DMS53 treated with DMSO at 0.1 percent for 48 hours (cell line): ENCODE measurements around the gene PSME3IP1.

Experiments used
- DNase-seq: peaks from one replicate; lab custom pipeline; 2025; ENCODE audit not compliant: unreplicated experiment; lab: John Stamatoyannopoulos, UW

Gene PSME3IP1

DNA sequence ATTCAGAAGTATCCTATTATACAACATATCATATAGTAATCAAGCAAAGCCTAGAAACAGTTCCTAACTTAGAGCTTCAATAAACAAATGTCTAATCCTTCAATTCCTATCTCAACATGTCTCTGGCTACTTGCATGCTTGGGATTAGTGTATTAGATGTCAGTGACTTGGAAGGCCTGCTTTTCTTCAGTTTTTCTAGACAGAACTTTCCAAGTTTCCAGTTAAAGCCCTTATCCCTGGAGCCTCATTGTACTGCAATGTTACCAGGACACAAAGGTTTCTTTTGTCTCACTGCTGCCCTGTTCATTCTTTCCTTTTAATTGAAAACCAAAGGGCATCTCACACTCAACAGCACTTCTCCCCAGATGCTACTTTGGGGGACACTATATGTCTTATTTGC, 16.5 kb downstream of the PSME3IP1 start:
- DNase-seq: no peak

DNA sequence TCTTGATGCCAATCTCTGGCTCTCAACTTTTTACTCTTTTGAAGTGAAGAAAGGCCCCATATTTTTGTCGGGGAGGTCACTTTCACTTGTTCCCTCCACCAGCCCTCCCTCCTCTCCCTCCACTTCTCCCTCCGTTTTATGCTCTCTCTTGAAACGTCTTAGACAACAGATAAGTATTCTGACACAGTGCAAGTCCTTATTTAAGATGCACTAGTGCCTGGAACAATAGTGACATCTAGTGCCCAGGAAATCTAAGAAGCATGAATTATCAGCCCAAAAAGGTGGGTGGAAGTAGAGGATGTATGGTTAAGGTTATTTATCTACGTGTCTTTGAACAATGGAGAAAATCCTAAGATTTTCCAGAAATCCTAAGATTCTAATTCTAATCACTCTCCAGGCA, 17.9 kb downstream of the PSME3IP1 start:
- DNase-seq: peak; percentile 44

DNA sequence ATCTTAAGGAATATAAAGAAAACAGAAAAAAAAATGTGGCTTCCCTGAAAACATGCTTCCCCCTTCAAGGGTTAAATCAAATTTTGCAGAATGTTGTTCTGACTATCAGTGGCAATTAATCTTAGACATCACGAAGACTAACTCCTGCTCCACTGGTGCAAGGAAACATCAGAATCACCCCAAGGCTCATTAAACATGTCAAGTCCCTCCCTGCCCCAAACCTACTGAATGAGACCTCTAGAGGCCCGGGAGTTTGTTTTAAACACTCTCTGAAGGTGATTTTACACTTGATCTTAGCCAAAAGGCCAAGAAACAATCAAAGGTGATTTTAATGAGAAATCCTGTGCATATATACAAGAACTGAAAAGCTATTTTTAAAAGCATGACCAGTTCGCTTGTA, 18.3 kb downstream of the PSME3IP1 start:
- DNase-seq: no peak

DNA sequence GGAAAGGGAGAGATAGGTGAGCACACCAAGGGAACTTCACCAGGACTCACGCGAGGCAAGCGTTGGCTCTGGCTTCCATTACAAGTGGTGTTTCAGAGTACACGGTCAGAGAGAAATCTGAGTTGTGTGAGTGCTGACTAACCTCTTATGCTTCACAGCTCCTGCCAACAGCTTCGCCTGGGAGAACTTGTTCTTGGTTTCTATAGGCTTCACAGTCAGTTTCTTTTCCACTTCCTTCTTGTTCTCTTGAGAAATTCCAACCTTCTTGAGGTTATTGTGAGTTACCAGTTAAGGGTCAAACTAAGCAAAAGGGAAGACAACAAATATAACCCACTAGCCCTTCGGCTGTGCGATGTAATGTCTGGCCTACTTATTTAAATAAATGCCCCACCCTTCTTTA, 18.9 kb downstream of the PSME3IP1 start:
- no peak for DNase-seq

DNA sequence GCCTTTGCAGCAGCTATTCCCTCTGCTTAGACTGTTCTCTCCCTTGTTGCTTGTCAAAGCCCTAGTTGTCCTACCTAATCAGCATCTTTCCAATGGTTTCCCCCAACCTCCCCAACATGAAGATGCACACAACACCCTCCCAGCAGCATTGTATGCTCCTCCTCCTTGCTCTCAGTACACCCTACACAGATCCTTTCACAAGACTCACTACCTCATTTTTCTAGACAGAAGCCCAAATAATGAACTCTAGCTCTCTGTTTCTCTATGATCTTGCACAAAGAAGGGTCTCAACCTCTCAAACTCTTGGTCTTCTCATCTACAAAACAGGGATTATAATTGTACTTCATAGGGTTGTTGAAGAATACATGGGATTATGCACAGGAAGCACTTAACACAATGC, 19.4 kb downstream of the PSME3IP1 start:
- DNase-seq: no peak

DNA sequence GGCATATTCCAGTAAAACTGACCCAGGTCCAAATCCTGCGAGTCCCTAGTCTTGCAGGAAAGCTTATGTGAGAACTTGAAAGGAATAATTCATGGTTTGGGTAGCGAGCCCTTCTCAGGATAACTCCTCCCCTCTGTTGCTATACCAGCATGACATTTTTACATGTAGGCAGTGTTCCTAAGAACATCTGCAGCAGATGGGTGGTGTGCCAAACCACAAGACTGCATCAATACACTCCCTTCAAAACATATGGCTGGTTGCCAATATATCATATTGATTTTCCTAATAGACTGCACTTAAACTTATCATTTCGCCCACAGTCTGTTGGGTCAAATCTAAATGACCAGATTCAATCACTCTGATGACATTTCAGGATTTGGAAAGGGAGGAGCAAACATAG, 19.9 kb downstream of the PSME3IP1 start:
- DNase-seq: no peak

DNA sequence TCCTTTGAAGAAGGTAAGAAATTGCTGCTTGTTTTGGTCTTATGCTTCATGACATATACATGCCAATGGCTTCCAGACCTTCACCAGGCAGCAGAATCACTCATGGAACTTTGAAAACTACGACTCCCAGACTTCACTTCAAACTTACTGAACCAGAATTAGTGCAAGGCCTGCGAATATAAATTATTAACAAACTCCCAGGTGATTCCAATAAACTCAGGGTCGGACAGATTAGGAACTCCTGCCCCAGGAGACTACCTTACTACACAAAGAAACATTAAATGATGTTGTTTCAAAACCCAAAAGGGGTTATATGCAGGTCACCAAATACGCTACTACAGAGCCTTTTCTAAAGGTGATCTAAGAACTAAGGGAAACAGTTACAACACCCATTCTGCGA, 20.4 kb downstream of the PSME3IP1 start:
- DNase-seq: no peak

DNA sequence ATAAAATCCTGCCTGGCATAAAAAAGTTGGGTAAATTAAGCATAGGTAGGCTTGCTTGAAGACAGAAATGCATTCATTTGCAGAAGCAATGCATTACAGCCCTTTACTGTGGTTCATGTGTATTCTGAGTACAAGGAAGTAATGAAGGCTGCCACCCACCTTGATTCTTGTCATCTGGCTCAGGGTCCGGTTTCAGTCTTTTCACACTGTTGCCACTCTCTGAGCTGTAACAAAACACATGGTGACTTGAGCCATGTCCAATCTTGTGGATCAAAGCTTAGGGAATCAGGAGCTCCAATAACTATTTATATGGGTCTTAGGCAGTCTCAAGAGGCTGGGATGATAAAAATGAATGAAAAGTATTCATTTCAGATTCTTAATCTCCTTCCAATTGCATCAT, 22.0 kb downstream of the PSME3IP1 start:
- DNase-seq: no peak

DNA sequence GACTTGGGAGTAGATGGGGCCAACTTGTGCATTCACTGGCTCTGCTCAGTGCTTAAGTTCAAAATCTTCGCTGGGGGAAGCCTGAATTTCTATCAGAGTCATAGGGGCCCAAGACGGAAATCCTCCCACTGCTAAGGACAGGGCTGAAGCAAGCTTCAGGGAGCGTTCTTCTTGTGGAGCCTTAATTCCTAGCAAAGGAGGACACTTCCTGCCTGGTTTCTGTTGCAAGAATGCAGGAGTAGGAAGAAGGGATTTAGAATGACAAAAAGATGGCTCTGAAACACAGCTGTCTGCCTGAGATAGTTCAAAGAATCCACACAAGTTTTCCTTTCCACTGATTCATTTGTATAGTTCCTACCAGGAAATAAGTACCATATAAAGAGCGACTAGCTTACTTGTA, 26.4 kb downstream of the PSME3IP1 start:
- no peak for DNase-seq

DNA sequence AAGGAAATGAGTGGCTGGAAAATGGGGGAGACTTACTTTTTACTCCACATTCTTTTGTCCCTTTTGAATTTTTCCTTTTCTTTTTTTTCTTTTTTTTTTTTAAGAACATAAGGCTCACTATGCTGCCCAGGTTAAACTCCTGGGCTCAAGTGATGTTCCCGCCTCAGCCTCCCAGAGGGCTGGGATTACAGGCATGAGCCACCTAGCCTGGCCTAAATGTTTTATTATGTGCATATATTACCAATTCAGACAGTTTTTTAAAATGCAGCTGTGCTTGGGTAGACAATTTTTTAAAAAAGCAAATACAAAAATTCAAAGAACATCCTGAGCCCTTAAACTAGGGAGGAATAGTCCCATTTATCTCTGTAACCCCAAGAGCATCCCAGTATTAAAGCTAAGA, 28.3 kb downstream of the PSME3IP1 start:
- no peak for DNase-seq

DNA sequence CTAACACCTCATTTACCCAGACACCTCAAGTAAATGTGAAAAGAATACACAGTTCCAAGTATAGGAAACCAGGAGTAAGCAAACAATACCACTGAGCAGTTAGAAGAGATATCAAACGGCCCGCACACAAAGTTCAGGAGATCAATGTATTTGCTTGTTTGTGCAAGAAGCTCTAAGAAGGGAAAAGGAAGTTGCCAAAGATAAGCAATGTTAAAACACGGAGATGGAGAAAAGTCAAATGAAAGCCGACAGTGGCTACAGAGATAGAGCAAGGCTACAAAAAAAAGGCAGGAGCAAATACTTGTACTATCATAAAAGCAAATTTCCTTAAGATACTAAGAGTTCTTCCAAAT, 29.5 kb downstream of the PSME3IP1 start:
- no peak for DNase-seq

DNA sequence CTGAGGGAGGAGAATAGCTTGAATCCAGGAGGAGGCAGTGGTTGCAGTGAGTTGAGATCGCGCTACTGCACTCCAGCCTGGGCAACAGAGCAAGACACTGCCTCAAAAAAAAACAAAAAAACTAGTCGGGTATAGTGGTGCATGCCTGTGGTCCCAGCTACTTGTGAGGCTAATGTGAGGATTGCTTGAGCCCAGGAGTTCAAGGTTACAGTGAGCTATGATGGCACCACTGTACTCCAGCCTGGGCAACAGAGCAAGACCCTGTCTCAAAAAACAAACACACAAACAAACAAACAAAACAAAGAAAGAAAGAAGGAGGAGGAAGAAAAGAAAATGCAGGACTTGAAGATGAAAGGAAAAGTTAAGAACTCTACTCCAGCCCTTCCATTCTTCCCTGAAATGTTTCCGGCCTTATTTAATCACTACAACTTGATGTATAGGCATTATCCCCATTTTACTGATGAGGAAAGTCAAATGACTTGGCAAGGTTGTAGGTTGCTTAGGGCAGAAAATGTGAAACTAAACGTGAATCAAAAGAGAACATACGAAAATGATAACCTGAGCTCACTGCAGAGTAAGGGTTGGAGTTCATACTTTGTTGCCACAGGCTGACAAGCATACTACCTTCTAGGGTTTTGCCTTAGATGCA, 30.0 kb downstream of the PSME3IP1 start:
- no peak for DNase-seq

DNA sequence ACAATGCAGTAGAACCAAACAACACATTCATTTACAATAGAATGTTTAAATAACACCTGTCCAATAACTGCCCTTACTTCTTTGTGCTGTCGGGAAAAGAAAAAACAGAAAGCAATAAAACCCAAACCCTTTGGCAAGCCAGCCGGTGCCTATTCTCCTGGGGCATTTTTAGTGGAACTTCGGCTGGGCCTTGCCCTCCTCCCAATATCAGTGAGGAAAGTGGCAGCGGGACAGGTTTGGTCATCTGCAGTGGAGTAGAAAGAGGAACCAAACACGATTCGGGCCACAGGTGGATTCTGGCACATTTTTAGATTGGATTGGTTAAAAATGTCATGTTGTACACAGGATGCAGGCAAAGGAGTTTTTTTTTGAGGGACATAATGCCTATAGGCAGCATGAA, 32.0 kb downstream of the PSME3IP1 start:
- no peak for DNase-seq

DNA sequence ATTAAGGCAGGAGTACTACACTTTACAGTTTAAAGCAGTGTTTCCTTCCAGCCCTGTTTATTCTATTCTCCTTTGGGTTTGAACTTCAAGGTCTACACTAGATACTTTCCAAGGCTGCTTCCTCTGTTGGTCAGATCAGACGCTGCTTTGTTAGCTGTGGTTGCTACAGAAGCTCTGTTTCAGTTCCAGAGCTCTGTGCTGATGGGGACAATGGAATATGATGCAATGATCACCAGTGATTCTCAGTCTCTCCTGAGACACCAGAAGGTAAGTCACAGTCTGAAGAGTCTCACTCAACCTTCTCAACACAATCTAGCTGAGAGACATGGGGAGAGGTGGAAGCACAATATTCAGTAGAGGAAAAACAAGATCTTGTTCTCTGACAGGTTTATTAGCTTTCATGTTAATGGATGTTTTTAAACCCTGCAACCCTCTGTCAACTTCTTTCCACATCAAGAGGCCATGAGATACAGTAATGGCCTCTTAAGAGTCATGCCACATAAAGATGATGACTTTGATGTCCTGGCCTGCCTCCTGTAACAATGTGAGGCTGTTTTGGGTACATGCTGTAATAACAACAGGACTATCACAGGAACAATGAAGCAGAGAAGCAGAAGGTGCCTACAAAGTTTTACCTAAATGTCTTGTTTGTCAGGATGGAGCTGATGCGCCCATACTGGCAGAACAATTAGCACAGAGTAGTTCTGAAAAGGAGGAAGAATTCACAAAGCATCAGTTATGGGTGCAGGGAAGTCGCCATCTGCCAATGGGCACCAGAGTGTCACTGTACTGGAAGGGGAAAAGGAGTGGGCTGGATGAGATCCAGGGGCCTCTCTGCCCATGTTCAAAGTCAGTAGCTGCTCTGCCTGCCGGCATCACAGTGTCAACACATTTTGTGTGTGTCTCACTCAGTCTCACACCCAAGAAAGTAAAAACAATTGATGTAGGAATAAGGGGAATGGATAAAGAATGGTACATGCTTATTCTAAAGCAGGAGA, 33.4 kb downstream of the PSME3IP1 start:
- DNase-seq: no peak

DNA sequence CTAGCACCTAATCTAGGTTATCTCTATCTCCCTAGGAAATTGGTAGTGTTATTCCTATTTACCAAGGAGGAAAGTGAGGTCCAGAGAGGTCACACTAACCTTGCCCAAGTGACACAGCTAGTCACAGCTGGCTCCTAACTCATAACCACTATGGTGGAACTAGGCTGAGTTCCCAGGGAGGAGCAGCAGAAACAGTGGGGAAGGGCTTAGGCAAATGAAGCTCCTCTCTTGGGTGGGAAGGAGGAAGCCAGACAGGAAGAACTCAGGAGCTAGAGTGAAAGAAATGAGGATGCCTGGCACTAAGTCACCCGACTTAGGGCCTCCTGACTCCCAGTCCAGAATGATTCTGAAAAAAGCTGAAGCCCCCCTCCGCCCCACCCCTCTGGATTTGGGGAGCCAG, 34.5 kb downstream of the PSME3IP1 start:
- no peak for DNase-seq

DNA sequence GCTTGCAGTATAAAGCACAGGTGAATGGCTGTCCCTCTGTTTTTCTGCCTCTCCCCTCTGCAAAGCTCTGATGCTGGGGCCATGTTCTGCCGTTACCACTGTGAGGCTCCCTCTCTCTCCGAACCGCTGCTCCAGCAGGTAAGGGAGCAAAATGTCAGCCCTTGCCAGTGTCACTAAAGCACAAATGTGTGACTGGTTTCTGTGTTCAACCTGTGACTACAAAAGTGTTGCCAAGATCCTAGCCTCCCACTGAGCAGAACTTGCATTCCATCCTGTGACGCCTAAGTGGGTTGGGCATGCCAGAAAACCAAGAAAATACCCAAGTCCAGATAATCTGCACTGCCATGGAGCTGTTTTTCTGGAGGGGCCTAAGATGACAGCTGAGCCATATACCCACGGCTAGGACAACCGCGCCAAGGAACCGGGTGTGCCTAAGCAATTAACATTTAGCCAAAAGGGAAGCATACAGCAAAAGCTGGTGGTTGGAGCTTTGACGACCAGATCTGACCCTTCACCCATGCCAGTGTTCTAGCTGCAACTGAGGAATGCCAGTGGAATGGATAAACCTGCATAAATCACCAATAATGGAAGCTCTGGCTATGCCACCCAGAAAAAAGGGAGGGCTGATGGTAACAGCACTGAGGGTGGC, 35.0 kb downstream of the PSME3IP1 start:
- no peak for DNase-seq

DNA sequence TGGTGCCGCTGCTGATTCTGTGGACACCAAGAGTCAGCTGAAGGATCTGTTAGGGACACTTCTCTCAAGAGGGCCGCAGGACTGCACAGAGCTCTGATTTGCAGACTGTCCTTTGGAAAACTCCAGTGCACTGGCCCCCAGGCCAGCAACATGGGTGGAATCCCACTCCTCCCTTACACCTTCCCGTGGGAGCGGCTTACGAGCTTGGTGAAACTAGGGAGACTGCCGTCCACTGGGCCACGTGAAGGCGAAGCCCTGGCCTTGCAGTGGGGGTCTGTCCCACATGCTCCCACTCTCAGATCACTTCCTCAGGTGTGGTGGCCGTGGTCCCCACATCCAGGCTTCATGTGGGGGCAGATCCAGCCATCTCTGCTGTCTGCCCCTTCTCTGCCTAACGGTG, 36.4 kb downstream of the PSME3IP1 start:
- DNase-seq: no peak

DNA sequence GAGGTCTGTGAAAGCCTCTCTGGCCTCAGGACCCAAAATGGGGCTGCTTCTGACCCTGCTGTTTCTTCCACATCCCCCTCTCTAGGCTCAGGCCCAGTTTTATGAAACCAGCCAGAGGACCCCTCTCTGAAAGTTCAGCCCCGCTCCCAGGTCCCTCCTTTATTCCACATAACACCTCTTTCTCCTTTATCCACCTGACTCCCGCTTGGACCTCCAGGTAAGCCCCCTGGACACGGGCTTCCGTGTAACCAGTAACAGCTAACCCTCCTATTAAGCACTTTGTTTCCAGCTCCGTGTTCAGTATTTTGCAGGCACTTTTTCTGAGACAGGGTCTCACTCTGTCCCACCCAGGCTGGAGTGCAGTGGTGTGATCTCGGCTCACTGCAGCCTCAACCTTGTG, 37.4 kb downstream of the PSME3IP1 start:
- no peak for DNase-seq

DNA sequence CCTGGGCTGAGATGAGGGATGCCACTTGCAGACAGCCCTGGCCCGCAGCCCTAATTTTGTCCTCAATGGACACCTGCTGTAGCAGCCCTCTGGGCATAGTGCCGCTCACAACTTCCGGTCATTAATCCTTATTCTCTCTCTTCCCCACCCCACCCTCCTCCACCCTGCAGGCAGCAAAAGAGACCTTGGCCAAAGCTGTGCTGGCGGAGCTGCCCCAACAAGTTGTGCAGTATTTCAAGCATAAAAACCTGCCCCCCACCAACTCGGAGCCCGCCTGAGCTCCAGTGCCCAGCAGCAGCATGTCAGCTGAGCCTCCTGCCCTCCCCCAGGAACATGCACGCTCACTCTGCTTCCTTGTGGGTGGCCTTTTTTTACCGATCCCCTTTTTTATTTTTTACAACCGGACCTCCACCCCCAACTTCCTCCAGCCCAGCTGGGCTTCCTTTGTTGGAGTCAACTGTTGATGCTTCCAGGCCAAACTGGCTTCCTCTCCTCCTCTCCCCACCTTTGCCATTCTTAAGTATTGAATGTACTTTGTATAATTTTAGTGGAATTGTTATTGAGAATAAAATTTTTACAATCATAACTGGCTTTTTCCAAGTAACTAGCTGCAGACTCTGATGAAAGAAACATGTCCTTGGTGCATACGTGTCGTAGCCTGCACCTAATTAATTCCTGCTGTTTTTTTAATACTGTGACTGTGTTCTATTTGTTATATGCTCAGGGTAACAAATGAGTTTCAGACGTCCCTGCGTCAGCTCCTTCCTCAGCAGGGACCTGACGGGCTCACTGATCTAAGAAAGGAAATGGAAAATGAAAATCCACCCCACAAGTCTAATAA, 38.2 kb downstream of the PSME3IP1 start:
- DNase-seq: no peak

DNA sequence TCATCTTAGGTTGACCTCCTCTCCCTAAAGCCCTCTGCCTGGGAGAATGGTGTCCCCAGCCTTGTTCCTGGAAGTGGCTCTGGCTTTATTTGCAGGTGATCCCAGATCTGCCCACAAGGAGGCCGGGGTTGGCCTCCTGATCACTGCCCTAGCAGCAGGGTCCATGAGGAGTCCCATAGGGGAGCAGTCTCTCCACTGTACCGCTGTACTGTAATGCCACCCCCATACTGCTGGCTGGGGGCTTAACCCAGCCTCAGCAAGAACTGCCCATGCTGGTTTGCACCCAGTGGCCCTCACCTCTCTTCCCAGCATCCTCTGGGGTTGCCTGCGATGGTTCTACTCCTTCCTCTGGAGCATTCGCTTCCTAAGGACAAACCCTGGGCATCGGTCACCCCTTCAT, 39.1 kb downstream of the PSME3IP1 start:
- DNase-seq: no peak

DNA sequence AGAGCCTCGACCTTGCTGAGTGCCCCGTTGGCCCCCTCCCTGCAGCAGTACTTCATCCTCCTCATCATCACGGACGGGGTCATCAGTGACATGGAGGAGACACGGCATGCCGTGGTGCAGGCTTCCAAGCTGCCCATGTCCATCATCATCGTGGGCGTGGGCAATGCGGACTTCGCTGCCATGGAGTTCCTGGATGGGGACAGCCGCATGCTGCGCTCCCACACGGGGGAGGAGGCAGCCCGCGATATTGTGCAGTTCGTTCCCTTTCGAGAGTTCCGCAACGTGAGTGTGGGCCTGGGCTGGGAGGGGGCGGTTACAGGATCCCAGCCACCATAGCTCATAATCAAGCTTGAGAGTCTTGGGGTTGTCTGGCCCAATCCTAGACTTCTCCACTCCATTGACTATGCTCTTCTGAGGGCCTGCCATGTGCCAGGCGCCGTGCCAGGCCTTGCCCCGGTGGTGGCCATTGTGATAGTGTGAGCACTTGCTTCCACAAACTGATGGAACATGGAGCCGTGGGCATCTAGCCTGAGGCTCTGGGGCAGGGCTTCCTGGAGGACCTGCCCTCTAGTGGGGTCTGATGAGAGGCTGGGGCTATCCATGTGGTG, 39.7 kb downstream of the PSME3IP1 start:
- DNase-seq: no peak
